Subcutaneous abdominal adipose tissue (tissue), 5 donors: ENCODE measurements around the gene HOXD1.
A peak's percentile ranks its signal among the peaks of the same experiment; 100 is the strongest.

Source experiments
- H3K27ac ChIP-seq: one replicate; pipeline ENCODE4 v1.7.0; 2013; ENCODE audit warnings: low read depth, mild to moderate bottlenecking, inconsistent platforms, low read length, moderate library complexity
- H3K27me3 ChIP-seq, 5 donors: one replicate each; pipeline ENCODE4 v1.7.0; 2013; ENCODE audit warnings: low read length in 5 of 5, inconsistent platforms in 1 of 5; ENCODE audit not compliant: control insufficient read depth in 5 of 5, insufficient read depth in 4 of 5
- H3K36me3 ChIP-seq, 5 donors: one replicate each; pipeline ENCODE4 v1.7.0; 2013; ENCODE audit warnings: low read length in 5 of 5; ENCODE audit not compliant: control insufficient read depth in 5 of 5, insufficient read depth in 5 of 5
- H3K4me1 ChIP-seq, 5 donors: one replicate each; pipeline ENCODE4 v1.7.0; 2013; ENCODE audit warnings: low read length in 5 of 5, mild to moderate bottlenecking in 3 of 5, moderate library complexity in 1 of 5; ENCODE audit not compliant: control insufficient read depth in 5 of 5, insufficient read depth in 5 of 5
- H3K4me3 ChIP-seq, 5 donors: one replicate each; pipeline ENCODE4 v1.7.0; 2013; ENCODE audit warnings: low read length in 5 of 5, low read depth in 1 of 5
- H3K9ac ChIP-seq, 5 donors: one replicate each; pipeline ENCODE4 v1.7.0; 2013; ENCODE audit warnings: low read length in 5 of 5, mild to moderate bottlenecking in 4 of 5, moderate library complexity in 3 of 5
- H3K9me3 ChIP-seq, 5 donors: one replicate each; pipeline ENCODE4 v1.7.0; 2013; ENCODE audit warnings: low read length in 5 of 5; ENCODE audit not compliant: control insufficient read depth in 5 of 5
- donor health status: healthy.
- donor health status: healthy.
- donor health status: healthy.
- donor health status: healthy.
- donor health status: healthy.

HOXD1 gene

GRCh38 chr2:176147210-176147799 lies 41.2 kb upstream of the HOXD1 start:
- Histone ChIP-seq H3K36me3 (peaks cover 0 to 10% (median 4%) of the 10 kb centered on the region in 5 donors), H3K27ac (no peak overlapping the region), H3K9ac (no peak overlapping the region), H3K4me1 (peaks cover 0 to 10% (median 3%) of the 10 kb centered on the region in 5 donors), H3K27me3 (peaks cover 0 to 21% (median 3%) of the 10 kb centered on the region in 5 donors), H3K9me3 (no peaks in the 10 kb centered on the region), H3K4me3 (no peak overlapping the region)

- Histone ChIP-seq H3K4me1 (peaks cover 0 to 5% (median 2%) of the 10 kb centered on the region in 5 donors), H3K36me3 (peaks cover 0 to 17% (median 10%) of the 10 kb centered on the region in 5 donors), H3K27me3 (peaks cover 0 to 16% (median 3%) of the 10 kb centered on the region in 5 donors), H3K9ac (no peak overlapping the region), H3K27ac (no peak overlapping the region), H3K4me3 (no peak overlapping the region), H3K9me3 (no peaks in the 10 kb centered on the region)
These were observed 40.5 kb upstream of the HOXD1 start for GRCh38 chr2:176147800-176148496.

- peaks cover 0 to 13% (median 3%) of the 10 kb centered on the region in 5 donors for H3K27me3 ChIP-seq
- no peaks in the 10 kb centered on the region for H3K4me1 ChIP-seq
- no peak overlapping the region for H3K27ac ChIP-seq
- H3K9ac ChIP-seq, result no peak overlapping the region
- H3K9me3 ChIP-seq, result no peaks in the 10 kb centered on the region
- H3K4me3 ChIP-seq, result no peak overlapping the region
- peaks cover 5 to 18% (median 13%) of the 10 kb centered on the region in 5 donors for H3K36me3 ChIP-seq
These were observed 39.6 kb upstream of the HOXD1 start for GRCh38 chr2:176148751-176149421.

- Histone ChIP-seq H3K27ac (no peak overlapping the region), H3K36me3 (peaks cover 7 to 18% (median 14%) of the 10 kb centered on the region in 5 donors), H3K9ac (no peak overlapping the region), H3K9me3 (no peaks in the 10 kb centered on the region), H3K4me3 (no peak overlapping the region), H3K27me3 (peaks cover 0 to 13% (median 3%) of the 10 kb centered on the region in 5 donors), H3K4me1 (no peaks in the 10 kb centered on the region)
These were observed 39.0 kb upstream of the HOXD1 start for GRCh38 chr2:176149481-176149938.

- H3K4me3 ChIP-seq, result no peak overlapping the region
- peaks cover 7 to 24% (median 18%) of the 10 kb centered on the region in 5 donors for H3K36me3 ChIP-seq
- no peak overlapping the region for H3K9ac ChIP-seq
- H3K27me3 ChIP-seq, result peaks cover 0 to 19% (median 3%) of the 10 kb centered on the region in 5 donors
- no peak overlapping the region for H3K27ac ChIP-seq
- H3K4me1 ChIP-seq, result no peaks in the 10 kb centered on the region
- no peaks in the 10 kb centered on the region for H3K9me3 ChIP-seq
These were observed 38.4 kb upstream of the HOXD1 start for GRCh38 chr2:176149939-176150583.

- no peak overlapping the region for H3K27ac ChIP-seq
- H3K4me1 ChIP-seq, result no peaks in the 10 kb centered on the region
- peaks cover 7 to 27% (median 22%) of the 10 kb centered on the region in 5 donors for H3K36me3 ChIP-seq
- H3K9ac ChIP-seq, result no peak overlapping the region
- peaks cover 0 to 25% (median 3%) of the 10 kb centered on the region in 5 donors for H3K27me3 ChIP-seq
- H3K9me3 ChIP-seq, result no peaks in the 10 kb centered on the region
- no peak overlapping the region for H3K4me3 ChIP-seq
These were observed 37.7 kb upstream of the HOXD1 start for GRCh38 chr2:176150584-176151441.

GRCh38 chr2:176151442-176152287 lies 36.8 kb upstream of the HOXD1 start, which contains the start of gene HOXD4:
HOXD4 (plus strand) TSS chr2:176151550; CDS start chr2:176151634, 84 bp downstream.
- H3K9ac ChIP-seq, result no peak within 1 kb of the TSS
- peak within 1 kb of the TSS in 1 of 5 donors; percentile 11 for H3K4me3 ChIP-seq
- peaks cover 0 to under 1% (median 0%) of the 10 kb centered on the region in 5 donors for H3K4me1 ChIP-seq
- H3K27ac ChIP-seq, result no peak within 1 kb of the TSS
- peaks cover 7 to 27% (median 22%) of the 10 kb centered on the region in 5 donors for H3K36me3 ChIP-seq
- peaks cover 0 to 25% (median 3%) of the 10 kb centered on the region in 5 donors for H3K27me3 ChIP-seq
- no peaks in the 10 kb centered on the region for H3K9me3 ChIP-seq

- H3K27me3 ChIP-seq, result peaks cover 0 to 25% (median 3%) of the 10 kb centered on the region in 5 donors
- peaks cover 0 to 9% (median 2%) of the 10 kb centered on the region in 5 donors for H3K4me1 ChIP-seq
- no peak overlapping the region for H3K4me3 ChIP-seq
- H3K9ac ChIP-seq, result no peak overlapping the region
- peaks cover 7 to 27% (median 22%) of the 10 kb centered on the region in 5 donors for H3K36me3 ChIP-seq
- H3K27ac ChIP-seq, result no peak overlapping the region
- no peaks in the 10 kb centered on the region for H3K9me3 ChIP-seq
These were observed 35.9 kb upstream of the HOXD1 start for GRCh38 chr2:176152350-176153181.
